HG03045 (cell line): Measurements from ENCODE around the gene SHROOM4.

Source experiments
- ATAC-seq: cut with Tn5 transposase; IDR thresholded peaks from one replicate; pipeline ENCODE4 v1.9.1; 2021; ENCODE audit warnings: mild to moderate bottlenecking, moderate library complexity; ENCODE audit not compliant: unreplicated experiment

Gene SHROOM4

DNA sequence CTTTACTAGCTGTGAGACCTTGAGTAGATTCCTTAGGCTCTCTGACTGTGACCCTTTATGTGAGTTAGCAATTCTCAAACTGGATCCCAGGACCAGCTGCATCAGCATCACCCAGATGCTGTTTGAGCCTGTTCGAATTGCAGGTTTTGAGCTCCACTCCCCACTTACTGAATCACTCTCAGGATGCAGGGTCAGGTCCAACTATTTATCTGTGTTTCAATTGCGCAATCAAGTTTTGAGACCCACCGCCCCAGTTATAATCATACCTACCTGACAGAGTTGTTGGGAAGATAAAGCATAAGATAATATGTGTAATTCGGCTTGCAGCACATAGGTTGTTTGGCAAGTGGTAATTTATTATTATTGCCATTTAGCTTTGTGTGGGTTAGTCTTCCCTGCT lies 187.6 kb downstream of the SHROOM4 start:
- ATAC-seq, result no peak

DNA sequence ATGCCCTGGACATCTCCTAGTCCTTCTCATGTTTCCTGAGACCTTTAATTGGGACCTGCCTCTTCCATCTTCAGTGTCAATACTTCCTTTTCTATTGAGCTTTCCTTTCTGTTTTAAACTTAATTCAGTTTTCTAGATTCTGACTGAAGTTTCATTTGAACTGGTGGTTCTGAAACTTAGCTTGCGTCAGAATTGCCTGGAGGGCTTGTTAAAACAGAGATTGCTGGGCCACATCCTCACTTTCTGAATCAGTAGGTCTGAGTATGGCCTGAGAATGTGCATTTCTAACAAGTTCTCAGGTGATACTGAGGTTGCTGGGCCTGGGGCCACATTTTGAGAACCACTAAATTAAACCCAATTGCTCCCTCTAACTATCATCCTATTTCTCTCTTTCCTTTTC lies 191.2 kb downstream of the SHROOM4 start:
- no peak for ATAC-seq

DNA sequence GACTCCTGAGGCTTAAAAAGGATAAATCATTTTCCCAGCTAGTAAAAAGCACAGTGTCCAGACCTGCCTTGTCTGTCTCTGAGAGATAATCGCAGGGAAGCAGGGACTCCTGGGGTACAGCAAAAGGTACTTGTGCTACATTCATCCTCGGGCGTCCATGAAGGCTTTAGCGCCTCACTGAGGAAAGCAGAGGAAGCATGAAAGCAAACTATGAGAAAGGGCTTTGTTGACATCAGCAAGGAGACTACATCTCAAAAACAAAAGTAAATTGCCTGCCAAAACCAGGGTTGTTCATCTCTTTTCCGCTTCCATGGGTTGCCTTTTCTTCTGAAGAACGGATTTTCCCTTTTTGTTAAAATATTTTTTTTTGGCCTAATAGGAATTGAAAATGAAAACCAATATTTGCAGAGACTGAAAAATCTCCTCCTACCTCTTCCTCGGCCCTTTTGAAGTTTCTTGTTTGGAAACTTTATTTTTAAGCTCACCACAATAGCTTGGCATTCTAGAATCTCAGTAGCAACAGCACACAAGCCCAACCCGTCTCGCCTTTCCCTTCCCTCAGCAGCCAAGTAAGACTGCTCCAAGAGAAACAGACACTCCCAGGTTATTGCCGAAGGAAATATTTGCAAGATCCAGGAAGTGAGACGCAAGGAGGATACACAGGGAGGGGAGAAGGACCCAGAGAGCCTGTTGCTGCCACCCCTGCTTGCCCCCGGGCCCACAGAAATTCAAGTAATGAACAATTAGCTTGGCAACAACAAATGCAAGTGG lies 195.0 kb downstream of the SHROOM4 start:
- no peak for ATAC-seq

DNA sequence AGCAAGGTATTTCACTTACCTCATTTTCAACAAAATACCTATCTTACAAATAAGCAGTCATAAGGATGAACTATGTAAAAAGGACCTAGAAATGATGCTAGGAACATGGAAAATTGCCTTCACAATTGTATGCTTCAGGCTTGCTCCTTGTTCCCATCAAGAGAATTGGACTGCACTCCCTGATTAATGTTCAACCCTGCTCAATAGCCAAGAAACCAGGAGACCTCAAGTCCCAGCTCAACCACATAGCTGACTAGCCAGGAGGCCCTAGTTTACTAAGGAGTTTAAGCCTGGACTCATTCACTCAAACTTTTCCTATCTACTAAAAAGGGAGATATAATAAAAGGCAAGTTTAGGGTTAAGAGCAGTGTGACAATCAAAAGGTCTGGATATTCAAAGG lies 196.8 kb downstream of the SHROOM4 start:
- no peak for ATAC-seq

DNA sequence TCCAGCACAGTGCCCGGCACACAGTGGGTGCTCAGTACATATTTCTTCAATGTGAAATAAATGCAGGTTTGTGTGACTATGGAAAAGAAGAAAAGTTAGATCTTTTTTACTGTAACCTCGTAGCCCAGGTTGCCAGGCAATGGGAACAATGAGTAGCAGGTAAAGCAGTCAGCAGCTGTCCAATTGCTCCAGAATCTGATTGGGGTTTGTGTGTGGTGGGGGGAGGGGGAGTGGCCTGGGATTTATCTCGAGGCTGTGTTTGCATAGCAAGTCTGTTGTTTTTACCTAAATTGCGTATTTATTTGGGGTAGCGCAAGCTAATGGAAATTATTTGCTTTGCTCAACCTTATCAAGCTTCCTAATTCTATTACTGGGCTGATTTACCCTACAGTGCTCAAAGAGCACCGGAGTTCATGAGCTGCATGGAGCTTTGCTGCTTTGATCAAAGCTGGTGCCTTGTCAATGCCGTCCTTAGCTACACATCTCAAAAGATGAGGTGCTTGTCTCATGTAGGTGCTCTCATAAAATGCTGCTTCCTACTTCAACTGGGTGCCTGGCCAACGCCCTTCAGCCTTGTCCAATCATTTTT lies 198.3 kb downstream of the SHROOM4 start:
- ATAC-seq, result no peak

DNA sequence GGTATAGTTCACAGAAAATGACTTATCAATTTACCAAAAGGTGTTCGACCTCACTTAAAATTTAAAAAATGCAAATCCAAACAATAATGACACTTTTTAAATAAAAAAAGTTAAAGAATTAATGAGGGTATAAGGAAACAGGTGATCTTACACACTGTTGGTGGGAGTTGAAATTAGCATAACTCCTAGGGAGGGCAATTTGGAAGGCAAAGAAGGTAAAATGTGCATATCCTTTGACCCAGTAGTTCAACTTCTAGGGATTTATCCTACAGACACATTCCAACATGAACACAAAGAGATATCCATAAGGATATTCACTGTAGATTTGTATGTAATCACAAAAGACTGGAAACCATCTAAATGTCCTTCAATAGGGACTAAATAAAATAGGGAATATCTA lies 199.5 kb downstream of the SHROOM4 start:
- no peak for ATAC-seq

DNA sequence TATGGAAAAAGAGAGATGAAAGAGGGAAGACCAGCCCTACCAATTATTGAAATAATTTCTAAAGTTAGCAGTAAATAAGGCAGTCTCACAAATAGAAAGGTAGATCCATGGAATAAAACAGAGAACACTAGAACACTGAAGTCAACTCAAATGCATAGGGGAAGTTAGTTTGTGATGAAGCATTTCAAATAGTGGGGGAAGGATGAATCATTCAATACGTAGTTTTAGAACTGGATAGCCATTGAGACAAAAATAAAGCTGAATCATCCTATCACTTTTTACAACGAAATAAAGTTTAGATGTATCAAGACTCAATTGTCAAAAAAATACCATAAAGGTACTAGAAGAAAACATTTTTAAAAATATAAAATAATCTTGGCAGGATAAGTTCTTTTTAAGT lies 200.1 kb downstream of the SHROOM4 start:
- ATAC-seq, result no peak

DNA sequence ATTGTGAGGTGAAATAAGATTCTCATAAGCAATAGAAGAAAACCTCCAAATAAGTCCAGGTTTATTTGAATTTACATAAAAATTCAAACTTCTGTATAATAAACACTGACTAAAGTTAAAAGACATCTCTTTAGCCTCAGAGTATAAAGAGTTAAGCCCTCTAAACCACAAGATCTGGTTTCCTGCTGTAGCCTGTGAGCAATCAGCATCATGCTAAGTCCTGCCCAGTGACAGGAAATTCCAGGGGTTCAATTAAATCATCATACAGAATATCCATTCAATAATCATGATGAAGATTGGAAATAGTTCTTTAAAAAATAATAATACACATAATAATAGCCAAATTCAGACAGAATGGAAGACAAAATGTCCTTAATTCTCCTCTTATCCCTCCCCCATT lies 204.2 kb downstream of the SHROOM4 start:
- no peak for ATAC-seq

DNA sequence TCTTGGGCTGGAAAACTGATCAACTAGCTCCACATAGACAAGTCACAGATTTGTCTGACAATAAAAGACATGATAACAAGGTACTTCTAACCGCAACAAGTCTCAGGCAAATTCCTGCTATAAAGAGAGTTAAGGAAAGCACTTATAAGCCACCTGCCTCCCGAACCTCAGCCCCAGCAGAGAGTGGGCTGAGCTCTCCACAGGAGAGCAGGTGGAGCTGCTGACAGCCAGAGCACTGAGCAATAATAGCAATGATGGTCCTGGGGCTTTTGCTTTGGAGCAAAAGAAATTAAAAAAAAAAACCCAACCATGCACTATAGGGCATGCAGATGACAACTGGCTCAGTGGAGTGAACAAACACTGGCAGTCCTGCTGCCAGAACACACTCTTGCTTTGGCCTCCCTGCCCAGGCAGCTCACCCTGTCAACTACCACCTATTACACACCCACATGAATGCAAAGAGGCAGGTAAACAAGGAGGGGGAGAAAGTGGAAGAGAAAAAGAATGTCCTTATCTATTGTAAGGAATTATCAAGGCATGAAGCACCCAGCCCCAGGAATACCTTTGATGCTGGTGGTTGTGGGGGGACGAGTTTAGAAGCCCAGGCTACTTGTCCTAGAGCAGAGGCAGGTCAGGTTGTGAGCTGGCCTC lies 207.6 kb downstream of the SHROOM4 start:
- no peak for ATAC-seq

DNA sequence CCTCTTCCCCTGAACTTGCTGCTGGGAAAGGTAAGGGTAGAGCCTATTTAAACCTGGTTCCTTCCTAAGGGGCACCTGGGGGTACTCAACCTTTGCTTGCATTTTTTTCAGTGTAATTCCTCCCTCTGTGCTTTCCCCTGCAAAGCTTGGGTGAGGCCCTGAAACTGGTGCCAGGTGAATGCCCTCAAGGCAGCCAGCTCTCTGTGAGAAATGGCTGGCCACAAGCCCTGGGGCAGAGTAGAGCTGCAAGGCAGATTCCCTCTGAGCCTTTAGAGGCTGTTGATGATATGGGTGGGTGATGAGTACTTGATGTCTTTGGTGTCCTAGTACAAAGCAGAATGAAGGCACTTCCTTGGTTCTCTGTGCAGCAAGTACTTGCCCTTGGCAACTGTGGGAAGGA lies 217.9 kb downstream of the SHROOM4 start:
- no peak for ATAC-seq

DNA sequence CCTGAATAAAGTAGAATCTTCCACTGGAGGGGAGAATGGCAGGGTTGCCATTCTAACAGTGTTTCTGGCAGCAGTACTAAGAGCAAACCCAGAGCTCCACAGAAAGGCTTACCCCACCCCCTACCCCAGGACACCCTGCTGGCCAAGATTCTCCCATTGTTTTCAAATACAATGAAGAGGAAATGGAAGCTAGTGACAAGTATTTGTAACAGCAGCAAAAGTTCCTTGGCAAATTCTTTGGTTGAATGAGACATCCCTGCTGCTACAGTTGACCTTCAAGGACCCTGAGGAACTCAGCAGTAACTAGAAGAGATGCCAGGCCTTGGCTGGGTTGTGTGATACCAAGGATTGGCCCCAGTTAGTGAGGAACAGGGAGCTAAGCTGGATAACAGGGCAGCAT lies 219.2 kb downstream of the SHROOM4 start:
- ATAC-seq, result no peak

DNA sequence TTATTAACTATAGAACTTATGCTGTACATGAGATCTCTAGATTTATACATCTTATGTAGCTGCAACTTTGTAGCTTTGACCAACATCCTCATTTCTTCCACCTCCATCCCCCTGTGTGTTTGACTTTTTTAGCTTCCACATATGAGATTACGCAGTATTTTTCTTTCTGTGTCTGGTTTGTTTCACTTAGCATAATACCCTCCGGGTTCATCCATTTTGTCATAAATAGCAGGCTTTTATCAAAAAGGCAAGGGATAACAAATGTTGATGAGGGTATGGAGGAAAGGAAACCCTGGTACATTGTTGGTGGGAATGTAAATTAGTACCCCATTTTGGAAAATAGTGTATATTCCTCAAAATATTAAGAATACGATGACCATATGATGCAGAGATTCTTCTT lies 227.0 kb downstream of the SHROOM4 start:
- ATAC-seq, result no peak

DNA sequence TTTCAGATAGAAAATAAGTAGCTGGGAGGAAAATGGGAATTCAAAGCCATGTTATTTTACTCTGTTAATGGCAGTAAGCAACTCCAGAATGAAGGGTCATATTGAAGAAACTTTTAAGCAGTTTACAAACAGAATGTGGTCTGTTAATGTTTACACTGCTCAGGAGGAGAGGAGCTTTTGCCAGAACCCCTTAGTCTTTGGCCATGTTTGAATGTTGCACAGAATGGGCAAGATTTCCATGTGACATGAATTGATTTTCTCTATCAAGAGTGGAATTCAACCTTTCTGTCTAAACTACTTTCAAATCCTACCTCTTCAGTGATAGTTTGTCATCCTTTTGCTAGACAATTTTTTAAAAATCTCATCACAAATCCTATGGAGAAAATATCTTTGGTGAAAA lies 227.6 kb downstream of the SHROOM4 start:
- ATAC-seq, result no peak

DNA sequence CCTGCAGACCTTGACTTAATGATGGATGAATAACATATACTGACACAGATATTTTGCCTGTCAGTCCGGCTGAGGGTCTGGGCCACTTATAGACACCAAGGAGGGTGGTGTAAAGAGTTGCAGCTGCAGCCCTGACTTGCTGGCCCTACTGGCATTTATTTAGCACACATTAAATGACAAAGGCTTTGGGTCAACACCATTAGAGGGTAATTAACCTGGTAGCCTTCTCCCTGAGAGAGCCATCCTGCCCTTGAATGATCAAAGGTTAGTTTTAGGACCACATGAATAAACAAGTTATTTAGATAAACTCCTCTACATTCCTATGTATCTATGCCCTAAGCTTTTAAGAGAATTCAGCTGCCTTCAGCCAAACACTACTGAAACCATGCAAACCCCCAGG lies 232.6 kb downstream of the SHROOM4 start:
- ATAC-seq, result no peak

DNA sequence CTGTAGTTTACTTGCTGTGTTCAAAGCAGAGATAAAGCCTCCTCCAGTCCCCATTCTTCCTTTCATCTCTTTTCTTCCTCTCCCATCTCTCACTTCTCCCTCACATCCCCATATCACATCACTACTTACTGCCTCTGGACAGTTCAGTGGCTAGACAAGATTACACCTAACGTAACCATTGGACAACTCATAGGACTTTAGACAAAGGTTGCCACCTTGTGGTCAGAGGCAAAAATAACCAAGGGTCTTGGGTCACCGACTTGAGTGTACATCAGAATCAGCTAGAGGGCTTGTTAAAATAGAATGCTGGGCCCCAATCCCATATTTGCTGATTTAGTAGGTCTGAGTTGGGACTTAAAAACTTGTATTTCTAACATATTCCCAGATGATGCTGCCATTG lies 234.0 kb downstream of the SHROOM4 start:
- no peak for ATAC-seq

DNA sequence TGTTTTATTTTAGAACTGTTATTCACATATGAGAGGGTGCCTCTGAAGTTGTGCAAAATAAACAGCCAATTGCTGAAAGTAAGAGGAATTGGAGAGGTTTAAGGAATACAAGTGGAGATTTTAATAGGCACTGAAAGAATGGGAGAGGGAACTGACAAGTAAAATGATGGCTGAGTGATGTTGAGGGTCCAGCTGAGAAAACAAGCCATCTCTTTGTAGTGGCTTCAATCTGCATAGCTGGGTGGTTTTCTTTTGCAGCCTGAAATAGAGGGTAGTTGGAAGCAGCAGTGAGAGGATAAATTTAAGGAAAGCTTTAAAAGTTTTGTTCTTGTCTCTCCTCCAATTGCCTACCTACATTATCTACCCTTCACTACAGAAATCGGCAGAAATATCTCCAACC lies 236.7 kb downstream of the SHROOM4 start:
- ATAC-seq, result no peak

DNA sequence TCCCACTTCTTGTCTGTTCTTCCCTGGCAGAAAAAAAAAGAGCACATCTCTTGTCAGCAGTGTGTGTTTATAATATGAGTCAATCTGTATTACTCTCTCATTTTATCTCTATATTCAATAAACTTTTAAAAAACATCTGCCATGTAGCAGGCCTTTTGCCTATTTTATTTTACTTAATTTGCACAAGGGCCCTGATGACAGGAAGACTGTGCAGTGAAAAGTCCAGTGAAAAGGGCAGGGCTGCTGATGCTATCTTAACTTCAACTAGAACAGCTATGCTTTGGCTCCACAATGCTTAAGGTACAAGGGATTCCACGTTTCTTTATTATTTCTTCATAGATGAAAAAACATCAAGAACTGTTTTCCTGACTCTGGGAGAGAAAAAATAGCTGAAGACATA lies 246.4 kb downstream of the SHROOM4 start:
- no peak for ATAC-seq

DNA sequence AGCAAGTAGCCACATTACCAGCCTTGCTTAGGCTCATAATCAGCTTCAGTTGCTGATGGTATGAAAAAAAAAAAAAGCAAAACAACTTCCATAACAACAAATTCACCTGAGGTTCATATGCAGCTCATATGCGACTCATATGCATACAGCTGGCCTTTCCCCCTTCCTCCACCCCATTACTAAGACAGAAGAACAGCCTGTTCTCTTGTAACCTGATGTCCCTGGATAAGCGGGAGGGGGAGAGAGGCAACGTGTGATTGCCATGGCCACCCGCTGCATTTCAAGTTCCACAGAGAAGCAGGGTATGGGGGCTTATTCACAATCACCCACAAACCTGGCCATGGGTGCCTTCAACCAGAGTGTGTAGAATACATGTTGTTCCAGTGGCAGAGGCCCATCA lies 248.3 kb downstream of the SHROOM4 start:
- ATAC-seq, result no peak
